Measurements from ENCODE around the gene NPM3.

- no peak for TF ChIP-seq POLR2A (IDR thresholded peaks at IDR 0.05; ENCODE audit: low read depth, low read length)
- no peak for TF ChIP-seq CTCF (conservative IDR thresholded peaks at IDR 0.05; ENCODE audit: low read depth, low read length)
- TF ChIP-seq RFX5 (IDR thresholded peaks at IDR 0.05; ENCODE audit: low read depth, low read length) = no peak
- TF ChIP-seq USF2 (IDR thresholded peaks at IDR 0.05; ENCODE audit: low read depth, low read length) = no peak
- TF ChIP-seq SMC3 (IDR thresholded peaks at IDR 0.05; ENCODE audit: low read depth, low read length) = no peak
- TF ChIP-seq CEBPB (IDR thresholded peaks at IDR 0.05; ENCODE audit: low read depth, low read length) = no peak
- TF ChIP-seq MAFK (IDR thresholded peaks at IDR 0.05; ENCODE audit: low read depth, low read length) = no peak
- TF ChIP-seq RCOR1 (IDR thresholded peaks at IDR 0.05; ENCODE audit: insufficient replicate concordance, low read length) = no peak
- TF ChIP-seq NFE2L2 (IDR thresholded peaks at IDR 0.05; ENCODE audit: low read depth, low read length) = no peak
- TF ChIP-seq RAD21 (IDR thresholded peaks at IDR 0.05; ENCODE audit: low read length) = no peak
Measured at GRCh38 chr10:101771380-101771779, 11.9 kb downstream of the NPM3 start.
